Measurements from ENCODE around the gene DMBT1. TPM values are rescaled to one million over a fixed set of nuclear protein-coding genes. Genes with fewer than 3 reads are reported as not detected.

The DMBT1 gene
- total and polyA plus RNA-seq, 2 donors from 2014 or later: 0.06 TPM; not detected in 1

GRCh38 chr10:122636953-122637352, 76.4 kb downstream of the DMBT1 start:
- Histone ChIP-seq H3K27ac (ENCODE audit: low read depth in 2 of 2, low read length in 2 of 2) (no peak overlapping the region), H3K4me1 (ENCODE audit: control insufficient read depth in 2 of 3, insufficient read depth in 2 of 3, low read depth in 1 of 3, low read length in 3 of 3) (no peaks in the 10 kb centered on the region), H3K27me3 (ENCODE audit: control insufficient read depth, insufficient read depth, low read length) (no peaks in the 10 kb centered on the region), H3K9ac (ENCODE audit: low read length in 3 of 3) (no peak overlapping the region), H3K36me3 (ENCODE audit: control insufficient read depth in 2 of 3, insufficient read depth in 3 of 3, low read length in 3 of 3) (no peaks in the 10 kb centered on the region), H3K4me3 (ENCODE audit: low read length in 3 of 3) (no peak overlapping the region), H3K9me3 (ENCODE audit: control insufficient read depth in 2 of 3, insufficient read depth in 1 of 3, low read length in 3 of 3) (no peaks in the 10 kb centered on the region)
- intact Hi-C loops (cut with DNase I): no loop called here
- FAIRE-seq (no peak), DNase-seq (peak in 1 of 5 donors; percentile 11)
- no peak for TF ChIP-seq CTCF (IDR thresholded peaks at IDR 0.05; ENCODE audit: borderline replicate concordance, extremely low read depth, insufficient read depth)

GRCh38 chr10:122637376-122637775, 76.8 kb downstream of the DMBT1 start:
- Histone ChIP-seq H3K4me3 (ENCODE audit: low read length in 3 of 3) (no peak overlapping the region), H3K4me1 (ENCODE audit: control insufficient read depth in 2 of 3, insufficient read depth in 2 of 3, low read depth in 1 of 3, low read length in 3 of 3) (no peaks in the 10 kb centered on the region), H3K9ac (ENCODE audit: low read length in 3 of 3) (no peak overlapping the region), H3K9me3 (ENCODE audit: control insufficient read depth in 2 of 3, insufficient read depth in 1 of 3, low read length in 3 of 3) (no peaks in the 10 kb centered on the region), H3K36me3 (ENCODE audit: control insufficient read depth in 2 of 3, insufficient read depth in 3 of 3, low read length in 3 of 3) (no peaks in the 10 kb centered on the region), H3K27ac (ENCODE audit: low read depth in 2 of 2, low read length in 2 of 2) (no peak overlapping the region), H3K27me3 (ENCODE audit: control insufficient read depth, insufficient read depth, low read length) (no peaks in the 10 kb centered on the region)
- DNase-seq (peak in 3 of 5 donors; percentile 23 to 74 (median 25)), FAIRE-seq (no peak)
- TF ChIP-seq CTCF (IDR thresholded peaks at IDR 0.05; ENCODE audit: borderline replicate concordance, extremely low read depth, insufficient read depth): no peak
- intact Hi-C loops (cut with DNase I): no loop called here

GRCh38 chr10:122638106-122638505, 77.6 kb downstream of the DMBT1 start:
- FAIRE-seq (no peak), DNase-seq (no peak)
- H3K36me3 ChIP-seq (ENCODE audit: control insufficient read depth in 2 of 3, insufficient read depth in 3 of 3, low read length in 3 of 3): no peaks in the 10 kb centered on the region
- H3K9me3 ChIP-seq (ENCODE audit: control insufficient read depth in 2 of 3, insufficient read depth in 1 of 3, low read length in 3 of 3): no peaks in the 10 kb centered on the region
- no peaks in the 10 kb centered on the region for H3K4me1 ChIP-seq (ENCODE audit: control insufficient read depth in 2 of 3, insufficient read depth in 2 of 3, low read depth in 1 of 3, low read length in 3 of 3)
- H3K27me3 ChIP-seq (ENCODE audit: control insufficient read depth, insufficient read depth, low read length): no peaks in the 10 kb centered on the region
- H3K4me3 ChIP-seq (ENCODE audit: low read length in 3 of 3): no peak overlapping the region
- TF ChIP-seq CTCF (IDR thresholded peaks at IDR 0.05; ENCODE audit: borderline replicate concordance, extremely low read depth, insufficient read depth): no peak
- no peak overlapping the region for H3K9ac ChIP-seq (ENCODE audit: low read length in 3 of 3)
- intact Hi-C loops (cut with DNase I): no loop called here
- H3K27ac ChIP-seq (ENCODE audit: low read depth in 2 of 2, low read length in 2 of 2): no peak overlapping the region

GRCh38 chr10:122639801-122640200, 79.2 kb downstream of the DMBT1 start:
- Histone ChIP-seq H3K36me3 (ENCODE audit: control insufficient read depth in 2 of 3, insufficient read depth in 3 of 3, low read length in 3 of 3) (no peaks in the 10 kb centered on the region), H3K27ac (ENCODE audit: low read depth in 2 of 2, low read length in 2 of 2) (no peak overlapping the region), H3K4me3 (ENCODE audit: low read length in 3 of 3) (no peak overlapping the region), H3K9me3 (ENCODE audit: control insufficient read depth in 2 of 3, insufficient read depth in 1 of 3, low read length in 3 of 3) (no peaks in the 10 kb centered on the region), H3K27me3 (ENCODE audit: control insufficient read depth, insufficient read depth, low read length) (no peaks in the 10 kb centered on the region), H3K4me1 (ENCODE audit: control insufficient read depth in 2 of 3, insufficient read depth in 2 of 3, low read depth in 1 of 3, low read length in 3 of 3) (no peaks in the 10 kb centered on the region), H3K9ac (ENCODE audit: low read length in 3 of 3) (no peak overlapping the region)
- no peak for TF ChIP-seq CTCF (IDR thresholded peaks at IDR 0.05; ENCODE audit: borderline replicate concordance, extremely low read depth, insufficient read depth)
- DNase-seq: peak in 1 of 5 donors; percentile 5
- intact Hi-C loops (cut with DNase I): no loop called here
- no peak for FAIRE-seq
